Chondrocyte (in vitro differentiated cells): ENCODE results near the gene LTBP1. TPM values are rescaled to one million over a fixed set of nuclear protein-coding genes. Genes with fewer than 3 reads are reported as not detected.
"Not testable (repeated sequence)": the region's sequence is repeated elsewhere in the genome, so short reads cannot be mapped to it uniquely, and the experiment has no call there.

Source experiments
- DNase-seq: peaks from one replicate; pipeline ENCODE4 v3.0.0; 2021; ENCODE audit warnings: mixed read lengths, low spot score
- H3K27ac Mint-ChIP-seq: one replicate; pipeline ENCODE4 v1.8.0; 2021; ENCODE audit warnings: mild to moderate bottlenecking, moderate library complexity, mixed read lengths; ENCODE audit not compliant: unreplicated experiment
- H3K27me3 Mint-ChIP-seq: 2 replicates; pipeline ENCODE4 v1.8.0; 2021; ENCODE audit warnings: low read depth, mixed read lengths
- H3K36me3 Mint-ChIP-seq: 2 replicates; pipeline ENCODE4 v1.8.0; 2021; ENCODE audit warnings: low read depth, mixed read lengths
- H3K4me1 Mint-ChIP-seq: 2 replicates; pipeline ENCODE4 v1.8.0; 2021; ENCODE audit warnings: low read depth, mild to moderate bottlenecking, mixed read lengths
- H3K4me3 Mint-ChIP-seq: one replicate; pipeline ENCODE4 v1.8.0; 2021; ENCODE audit warnings: mild to moderate bottlenecking, moderate library complexity, mixed read lengths; ENCODE audit not compliant: unreplicated experiment
- H3K9me3 Mint-ChIP-seq: 2 replicates; pipeline ENCODE4 v1.8.0; 2021; ENCODE audit warnings: low read depth, mixed read lengths
- total RNA-seq: library from RNA; stranded (reverse); gene quantifications from 3 replicates; pipeline ENCODE4 v1.2.1, GENCODE V29; 2021
- TF ChIP-seq, protein P1 (sequence below): fragments of 200-600 bp; sonication (generic); IDR thresholded peaks from 2 replicates; pipeline ENCODE4 v1.5.0; 2021; ENCODE audit warnings: antibody characterized with exemption, mild to moderate bottlenecking, moderate library complexity

Gene LTBP1
- total RNA-seq, 1 donor from 2014 or later: 398 TPM

GRCh38 chr2:32981612-32982011, 34.9 kb downstream of the LTBP1 start:
- no peak for DNase-seq
- Mint-ChIP-seq H3K27ac (no peak overlapping the region), H3K4me3 (no peak overlapping the region), H3K27me3 (no peaks in the 10 kb centered on the region), H3K36me3 (peaks cover 4% of the 10 kb centered on the region), H3K4me1 (peaks cover 13% of the 10 kb centered on the region), H3K9me3 (peaks cover 16% of the 10 kb centered on the region)
- TF ChIP-seq, protein P1, sequence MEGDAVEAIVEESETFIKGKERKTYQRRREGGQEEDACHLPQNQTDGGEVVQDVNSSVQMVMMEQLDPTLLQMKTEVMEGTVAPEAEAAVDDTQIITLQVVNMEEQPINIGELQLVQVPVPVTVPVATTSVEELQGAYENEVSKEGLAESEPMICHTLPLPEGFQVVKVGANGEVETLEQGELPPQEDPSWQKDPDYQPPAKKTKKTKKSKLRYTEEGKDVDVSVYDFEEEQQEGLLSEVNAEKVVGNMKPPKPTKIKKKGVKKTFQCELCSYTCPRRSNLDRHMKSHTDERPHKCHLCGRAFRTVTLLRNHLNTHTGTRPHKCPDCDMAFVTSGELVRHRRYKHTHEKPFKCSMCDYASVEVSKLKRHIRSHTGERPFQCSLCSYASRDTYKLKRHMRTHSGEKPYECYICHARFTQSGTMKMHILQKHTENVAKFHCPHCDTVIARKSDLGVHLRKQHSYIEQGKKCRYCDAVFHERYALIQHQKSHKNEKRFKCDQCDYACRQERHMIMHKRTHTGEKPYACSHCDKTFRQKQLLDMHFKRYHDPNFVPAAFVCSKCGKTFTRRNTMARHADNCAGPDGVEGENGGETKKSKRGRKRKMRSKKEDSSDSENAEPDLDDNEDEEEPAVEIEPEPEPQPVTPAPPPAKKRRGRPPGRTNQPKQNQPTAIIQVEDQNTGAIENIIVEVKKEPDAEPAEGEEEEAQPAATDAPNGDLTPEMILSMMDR: no peak

GRCh38 chr2:32983193-32983924, 36.6 kb downstream of the LTBP1 start:
- not testable (repeated sequence) for H3K4me1 Mint-ChIP-seq, H3K27me3 Mint-ChIP-seq, H3K4me3 Mint-ChIP-seq, DNase-seq, H3K36me3 Mint-ChIP-seq, H3K27ac Mint-ChIP-seq
- peaks cover 19% of the 10 kb centered on the region for H3K9me3 Mint-ChIP-seq

GRCh38 chr2:32986480-32986879, 39.7 kb downstream of the LTBP1 start:
- peaks cover 3% of the 10 kb centered on the region for H3K9me3 Mint-ChIP-seq
- TF ChIP-seq, protein P1: no peak
- H3K4me3 Mint-ChIP-seq: no peak overlapping the region
- DNase-seq: no peak
- no peaks in the 10 kb centered on the region for H3K27me3 Mint-ChIP-seq
- no peak overlapping the region for H3K27ac Mint-ChIP-seq
- H3K36me3 Mint-ChIP-seq: peaks cover 9% of the 10 kb centered on the region
- H3K4me1 Mint-ChIP-seq: no peaks in the 10 kb centered on the region

DNA sequence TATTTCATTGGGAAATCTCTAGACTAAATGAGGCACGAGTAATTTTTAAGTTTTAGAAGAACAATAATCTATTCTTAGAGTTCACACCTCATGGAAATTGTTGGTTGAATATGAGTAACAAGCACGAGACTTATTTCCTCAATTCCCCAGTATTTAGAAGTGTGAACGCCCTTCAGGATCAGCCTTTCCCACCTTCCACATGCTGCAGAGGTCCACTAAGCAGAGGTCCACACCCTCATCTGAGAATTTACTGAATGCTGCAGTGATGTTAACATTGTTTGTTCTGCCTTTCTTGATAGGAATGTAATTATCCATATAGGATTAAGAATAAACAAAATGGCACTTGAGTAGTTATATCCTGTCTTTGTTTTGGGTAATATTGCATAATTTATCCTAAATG, 41.8 kb downstream of the LTBP1 start:
- Mint-ChIP-seq H3K9me3 (peaks cover 3% of the 10 kb centered on the region), H3K4me1 (peaks cover 5% of the 10 kb centered on the region)
- TF ChIP-seq, protein P1: no peak

DNA sequence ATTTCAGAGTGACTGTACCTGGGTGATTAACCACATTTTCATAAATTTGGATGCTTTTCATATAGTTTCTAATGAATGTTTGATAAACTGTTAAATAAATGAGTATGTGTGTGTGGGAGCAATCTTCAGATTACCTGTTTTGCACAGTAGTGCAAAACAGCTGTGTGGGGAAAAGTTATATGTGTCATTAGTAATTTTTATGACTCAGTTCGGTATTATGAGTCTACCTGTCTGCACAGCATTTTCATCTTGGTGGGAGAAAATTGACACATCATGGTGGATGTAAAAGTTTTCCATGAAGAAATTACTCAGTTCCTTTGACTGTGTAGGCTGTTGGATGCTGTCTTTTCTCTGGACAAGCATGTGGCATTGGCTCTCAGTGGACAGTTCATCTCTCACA, 43.8 kb downstream of the LTBP1 start:
- H3K4me3 Mint-ChIP-seq: no peak overlapping the region
- H3K27me3 Mint-ChIP-seq: no peaks in the 10 kb centered on the region
- peaks cover 3% of the 10 kb centered on the region for H3K9me3 Mint-ChIP-seq
- H3K27ac Mint-ChIP-seq: no peak overlapping the region
- H3K36me3 Mint-ChIP-seq: peaks cover 8% of the 10 kb centered on the region
- H3K4me1 Mint-ChIP-seq: peaks cover 5% of the 10 kb centered on the region
- no peak for DNase-seq
- TF ChIP-seq, protein P1: no peak

More for the DNA sequence above, 41.8 kb downstream of the LTBP1 start:
- H3K36me3 Mint-ChIP-seq: peaks cover 10% of the 10 kb centered on the region
- no peak overlapping the region for H3K4me3 Mint-ChIP-seq
- H3K27me3 Mint-ChIP-seq: no peaks in the 10 kb centered on the region
- DNase-seq: no peak
- no peak overlapping the region for H3K27ac Mint-ChIP-seq
